LNCAP (cell line): ENCODE measurements around the gene DHX9.

Experiments used
- TF ChIP-seq, protein P1 (sequence below): fragments of 450-650 bp; IDR thresholded peaks from 2 replicates; pipeline ENCODE4 v1.5.1; 2017; ENCODE audit warnings: mild to moderate bottlenecking

Gene DHX9

DNA sequence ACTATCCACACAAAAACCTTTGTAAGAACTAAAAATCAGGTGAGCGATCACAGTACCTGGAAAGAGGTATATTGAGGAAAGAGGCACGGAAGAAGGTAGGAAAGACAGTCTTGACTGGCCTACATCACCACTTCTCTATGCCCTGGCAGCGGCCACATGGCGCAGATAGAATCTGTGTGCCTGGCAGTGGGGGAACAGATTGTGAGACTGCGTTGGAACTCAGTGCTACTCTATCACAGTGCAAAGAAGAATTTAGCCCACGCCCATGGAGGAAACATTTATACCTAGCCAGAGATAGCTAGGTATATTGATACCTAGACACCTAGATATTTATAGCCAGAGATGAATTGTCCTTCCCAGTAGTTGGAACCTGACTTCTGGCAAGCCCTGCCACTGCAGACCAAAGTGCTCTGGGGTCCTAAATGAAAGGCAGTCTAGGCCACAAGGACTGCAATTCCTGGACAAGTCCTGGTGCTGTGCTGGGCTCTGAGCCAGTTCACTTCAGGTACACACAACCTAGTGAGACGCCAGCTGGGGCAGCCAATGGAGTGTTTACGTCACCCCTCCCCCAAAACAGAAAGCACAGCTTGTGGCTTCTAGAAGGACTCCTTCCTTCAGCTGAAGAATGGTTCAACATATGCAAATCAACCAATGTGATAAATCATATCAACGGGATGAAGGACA lies 51.9 kb downstream of the DHX9 start:
- TF ChIP-seq, protein P1, sequence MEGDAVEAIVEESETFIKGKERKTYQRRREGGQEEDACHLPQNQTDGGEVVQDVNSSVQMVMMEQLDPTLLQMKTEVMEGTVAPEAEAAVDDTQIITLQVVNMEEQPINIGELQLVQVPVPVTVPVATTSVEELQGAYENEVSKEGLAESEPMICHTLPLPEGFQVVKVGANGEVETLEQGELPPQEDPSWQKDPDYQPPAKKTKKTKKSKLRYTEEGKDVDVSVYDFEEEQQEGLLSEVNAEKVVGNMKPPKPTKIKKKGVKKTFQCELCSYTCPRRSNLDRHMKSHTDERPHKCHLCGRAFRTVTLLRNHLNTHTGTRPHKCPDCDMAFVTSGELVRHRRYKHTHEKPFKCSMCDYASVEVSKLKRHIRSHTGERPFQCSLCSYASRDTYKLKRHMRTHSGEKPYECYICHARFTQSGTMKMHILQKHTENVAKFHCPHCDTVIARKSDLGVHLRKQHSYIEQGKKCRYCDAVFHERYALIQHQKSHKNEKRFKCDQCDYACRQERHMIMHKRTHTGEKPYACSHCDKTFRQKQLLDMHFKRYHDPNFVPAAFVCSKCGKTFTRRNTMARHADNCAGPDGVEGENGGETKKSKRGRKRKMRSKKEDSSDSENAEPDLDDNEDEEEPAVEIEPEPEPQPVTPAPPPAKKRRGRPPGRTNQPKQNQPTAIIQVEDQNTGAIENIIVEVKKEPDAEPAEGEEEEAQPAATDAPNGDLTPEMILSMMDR: no peak

DNA sequence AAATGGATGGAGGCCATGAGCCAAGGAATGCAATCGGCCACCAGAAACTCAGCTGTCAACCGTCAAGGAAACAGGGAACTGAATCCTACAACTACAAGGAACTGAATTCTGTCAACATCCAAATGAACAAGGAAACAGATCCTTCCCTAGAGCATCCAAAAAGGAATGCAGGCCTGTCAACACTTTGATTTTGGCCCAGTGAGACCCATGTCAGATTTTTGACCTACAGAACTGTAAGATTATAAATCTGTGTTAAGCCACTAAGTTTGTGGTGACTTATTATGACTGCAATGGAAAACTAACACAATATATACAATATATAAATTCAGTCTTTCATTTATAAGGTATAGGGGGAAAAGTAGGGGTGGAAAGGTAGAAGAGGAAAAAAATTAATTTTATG lies 58.5 kb downstream of the DHX9 start:
- TF ChIP-seq, protein P1: no peak

DNA sequence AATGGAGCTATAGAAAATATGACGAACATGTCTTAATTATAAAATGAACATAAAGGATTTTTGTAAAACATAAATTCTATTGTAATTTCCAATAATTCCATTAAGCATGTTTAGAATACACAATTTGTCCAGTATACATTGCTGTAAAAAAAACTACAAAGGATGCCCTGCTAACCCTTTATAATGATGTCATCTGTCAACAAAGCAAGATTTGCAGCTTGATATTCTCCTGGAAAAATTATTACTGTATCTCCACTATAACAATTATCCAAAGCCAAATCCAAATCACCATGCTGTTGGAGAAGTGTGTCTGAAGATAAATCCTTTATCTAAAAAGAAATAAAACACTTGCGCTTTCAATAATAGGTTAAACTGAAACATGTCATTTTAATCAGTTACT lies 66.2 kb downstream of the DHX9 start:
- TF ChIP-seq, protein P1: no peak

DNA sequence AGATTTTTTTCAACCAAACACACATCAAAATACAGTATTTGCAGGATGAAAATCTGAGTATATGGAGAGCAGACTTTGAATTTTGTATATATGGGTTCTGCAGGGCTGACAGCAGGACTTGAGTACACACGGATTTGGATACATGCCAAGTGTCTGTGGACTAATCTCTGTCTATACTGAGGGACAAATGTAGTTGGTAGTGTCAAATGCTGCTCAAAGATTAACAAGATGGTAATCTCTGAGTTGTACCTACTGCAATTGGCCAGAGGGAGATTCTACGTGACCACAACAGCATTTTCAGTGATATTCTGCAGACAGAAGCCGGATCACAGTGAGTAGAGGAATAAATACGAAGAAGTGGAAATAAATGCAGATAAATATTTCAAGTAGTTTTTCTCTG lies 70.4 kb downstream of the DHX9 start:
- TF ChIP-seq, protein P1: no peak

DNA sequence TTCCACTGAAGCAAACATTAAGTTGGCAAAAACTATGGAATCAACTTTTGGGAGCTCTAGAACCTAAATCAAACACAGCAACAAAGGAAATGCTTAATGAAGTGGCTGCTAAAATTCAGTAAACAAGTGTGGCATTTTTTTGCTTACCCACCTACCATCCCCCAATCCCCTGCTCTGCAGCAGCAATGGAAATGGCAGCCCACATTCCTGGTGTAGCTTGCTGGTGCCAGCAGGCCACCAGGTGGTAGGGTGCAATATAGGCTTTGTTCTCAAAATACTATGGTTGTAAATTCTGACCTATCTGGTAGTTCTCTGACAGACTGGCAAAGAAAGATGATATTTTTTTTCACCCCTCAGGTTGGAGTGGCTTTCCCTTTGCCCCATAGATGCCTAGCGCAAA lies 71.0 kb downstream of the DHX9 start:
- TF ChIP-seq, protein P1: no peak

DNA sequence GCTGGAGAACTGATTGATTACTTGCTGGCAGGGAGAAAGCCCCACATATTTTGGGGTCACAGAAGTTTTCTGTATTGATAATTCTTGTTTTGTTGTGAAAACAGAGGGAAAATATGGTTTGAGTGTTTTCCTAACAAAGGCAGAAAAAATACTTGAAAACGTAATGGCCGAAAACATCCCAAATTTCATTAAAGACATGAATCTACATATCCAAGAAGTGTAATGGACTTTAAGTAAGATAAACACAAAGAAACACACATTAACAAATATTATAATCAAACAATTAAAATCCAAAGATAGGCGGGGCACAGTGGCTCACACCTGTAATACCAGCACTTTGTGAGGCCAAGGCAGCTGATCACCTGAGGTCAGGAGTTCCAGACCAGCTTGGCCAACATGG lies 74.3 kb downstream of the DHX9 start:
- TF ChIP-seq, protein P1: no peak

DNA sequence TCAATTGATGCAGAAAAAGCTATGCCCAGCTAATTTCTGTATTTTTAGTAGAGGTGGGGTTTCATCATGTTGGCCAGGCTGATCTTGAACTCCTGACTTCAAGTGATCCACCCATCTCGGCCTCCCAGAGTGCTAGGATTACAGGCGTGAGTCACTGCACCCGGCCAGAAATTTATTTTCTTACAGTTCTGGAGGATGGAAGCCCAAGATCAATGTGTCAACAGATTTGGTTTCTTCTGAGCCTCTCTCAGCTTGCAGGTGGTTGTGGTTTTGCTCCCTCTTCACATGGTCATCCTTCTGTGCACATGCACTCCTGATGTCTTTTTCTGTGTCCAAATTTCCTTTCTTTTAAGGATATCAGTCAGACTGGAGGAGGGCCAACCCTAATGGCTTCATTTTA lies 78.2 kb downstream of the DHX9 start:
- TF ChIP-seq, protein P1: no peak

DNA sequence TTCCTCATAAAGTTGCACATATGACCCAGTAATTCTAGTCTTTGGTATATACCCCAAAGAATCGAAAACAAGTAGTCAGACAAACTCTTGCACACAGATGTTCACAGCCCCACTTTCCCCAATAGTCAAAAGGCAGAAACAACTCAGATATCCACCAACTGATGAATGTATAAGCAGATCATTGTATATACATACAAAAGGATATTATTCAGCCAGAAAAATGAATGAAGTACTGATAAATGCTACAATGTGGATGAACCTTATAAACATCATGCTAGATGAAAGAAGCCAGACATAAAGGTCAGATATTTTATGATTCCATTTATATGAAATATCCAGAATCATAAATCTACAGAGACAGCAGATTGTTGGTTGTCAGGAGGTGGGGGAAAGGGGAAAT lies 86.5 kb downstream of the DHX9 start:
- TF ChIP-seq, protein P1: no peak
